HEK293 (cell line): Measurements from ENCODE around the gene CD81.

Experiments used
- ZBTB7A ChIP-seq: fragments of 450-650 bp; formaldehyde crosslinking; IDR thresholded peaks from 2 replicates; pipeline ENCODE4 v1.5.1; 2016; ENCODE audit warnings: low read depth, missing biosample characterization, missing genetic modification characterization
- TF ChIP-seq, protein P1 (sequence below): fragments of 450-650 bp; formaldehyde crosslinking; IDR thresholded peaks from 2 replicates; pipeline ENCODE4 v1.5.1; 2017; ENCODE audit warnings: missing biosample characterization, missing genetic modification characterization

DNA sequence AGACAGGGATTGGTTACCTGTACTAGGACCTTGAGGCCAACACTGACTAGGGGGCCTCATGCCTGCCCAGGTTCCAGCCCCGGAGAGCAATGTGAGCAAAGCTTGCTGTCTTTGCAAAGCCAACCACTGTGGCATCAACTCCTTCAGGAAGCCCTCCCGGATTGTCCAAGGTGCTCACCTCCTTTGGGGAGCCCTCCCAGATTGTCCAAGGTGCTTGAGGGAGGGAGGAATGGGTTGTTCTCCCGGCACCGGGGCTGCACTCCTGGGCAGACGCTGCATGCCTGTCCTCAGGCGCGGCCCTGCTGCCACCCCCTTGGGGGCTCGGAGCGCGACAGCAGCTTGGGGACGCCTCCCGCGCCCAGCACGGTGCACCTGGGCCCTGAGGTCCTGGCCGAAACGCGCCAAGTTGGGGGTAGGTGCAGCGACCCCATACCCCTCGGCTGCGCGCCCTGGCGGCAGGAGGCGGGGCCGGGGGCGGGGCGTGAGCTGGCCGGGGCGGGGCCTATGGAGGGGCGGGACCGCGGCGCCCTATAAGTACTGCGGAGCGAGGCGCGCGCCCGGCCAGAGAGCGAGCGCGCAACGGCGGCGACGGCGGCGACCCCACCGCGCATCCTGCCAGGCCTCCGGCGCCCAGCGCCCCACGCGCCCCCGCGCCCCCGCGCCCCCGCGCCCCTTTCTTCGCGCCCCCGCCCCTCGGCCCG, at the start of gene CD81:
- TF ChIP-seq, protein P1, sequence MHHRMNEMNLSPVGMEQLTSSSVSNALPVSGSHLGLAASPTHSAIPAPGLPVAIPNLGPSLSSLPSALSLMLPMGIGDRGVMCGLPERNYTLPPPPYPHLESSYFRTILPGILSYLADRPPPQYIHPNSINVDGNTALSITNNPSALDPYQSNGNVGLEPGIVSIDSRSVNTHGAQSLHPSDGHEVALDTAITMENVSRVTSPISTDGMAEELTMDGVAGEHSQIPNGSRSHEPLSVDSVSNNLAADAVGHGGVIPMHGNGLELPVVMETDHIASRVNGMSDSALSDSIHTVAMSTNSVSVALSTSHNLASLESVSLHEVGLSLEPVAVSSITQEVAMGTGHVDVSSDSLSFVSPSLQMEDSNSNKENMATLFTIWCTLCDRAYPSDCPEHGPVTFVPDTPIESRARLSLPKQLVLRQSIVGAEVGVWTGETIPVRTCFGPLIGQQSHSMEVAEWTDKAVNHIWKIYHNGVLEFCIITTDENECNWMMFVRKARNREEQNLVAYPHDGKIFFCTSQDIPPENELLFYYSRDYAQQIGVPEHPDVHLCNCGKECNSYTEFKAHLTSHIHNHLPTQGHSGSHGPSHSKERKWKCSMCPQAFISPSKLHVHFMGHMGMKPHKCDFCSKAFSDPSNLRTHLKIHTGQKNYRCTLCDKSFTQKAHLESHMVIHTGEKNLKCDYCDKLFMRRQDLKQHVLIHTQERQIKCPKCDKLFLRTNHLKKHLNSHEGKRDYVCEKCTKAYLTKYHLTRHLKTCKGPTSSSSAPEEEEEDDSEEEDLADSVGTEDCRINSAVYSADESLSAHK (tag by site-specific recombination) = no peak
- no peak for TF ChIP-seq ZBTB7A (tag by site-specific recombination)
